ENCODE measurements around the gene ZDHHC8. TPM values are rescaled to one million over a fixed set of nuclear protein-coding genes. Genes with fewer than 3 reads are reported as not detected.
A peak's percentile ranks its signal among the peaks of the same experiment; 100 is the strongest.

Gene ZDHHC8
- total and polyA plus RNA-seq, 10 of the 15 experiments (the other 5 are each of a cell fraction or from before 2014, with no cell fraction given), result 0.03 to 46.3 (median 5.3) TPM

DNA sequence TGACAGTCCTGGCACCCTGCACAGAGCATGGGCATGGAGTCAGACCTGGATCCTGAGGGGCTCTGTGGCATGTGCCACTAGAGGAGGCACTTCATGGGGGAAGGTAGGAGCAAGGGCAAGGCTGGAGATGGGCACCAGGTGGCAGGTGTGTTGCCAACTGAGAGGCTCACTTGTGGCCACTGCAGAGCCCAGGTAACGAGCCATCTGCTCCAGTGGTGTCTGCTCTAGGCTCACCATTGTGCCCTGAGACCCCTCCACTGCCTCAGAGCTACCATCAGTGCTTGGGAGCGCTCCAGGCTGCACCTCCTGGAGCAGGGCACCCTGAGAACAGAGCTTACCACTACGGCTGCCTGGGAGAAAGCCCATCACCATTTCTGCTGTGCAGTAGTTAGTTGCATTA is 1.3 kb upstream of the ZDHHC8 start:
- DNase-seq (ENCODE audit: low read depth, low spot score) (no peak), FAIRE-seq (no peak), ATAC-seq (peak; percentile 8; the same call in 2 of the 3 replicates)
- Histone ChIP-seq H3K4me1 (ENCODE audit: control insufficient read depth, insufficient read depth, low read length) (peaks cover 12% of the 10 kb centered on the region), H4K20me1 (ENCODE audit: control insufficient read depth, insufficient read depth) (no peaks in the 10 kb centered on the region), H3K27me3 (replicated peaks in 1 of 2; ENCODE audit: control insufficient read depth in 2 of 2, insufficient read depth in 2 of 2, low read length in 1 of 2) (no peaks in the 10 kb centered on the region), H3K4me2 (ENCODE audit: control insufficient read depth, insufficient read depth) (peak overlapping the region; percentile 74; the same call in 1 of the 2 replicates), H3K36me3 (ENCODE audit: control insufficient read depth in 2 of 2, insufficient read depth in 2 of 2, low read length in 1 of 2) (peaks cover 15 to 17% of the 10 kb centered on the region in 2 experiments; a peak in 3 of 4 replicates), H3K9ac (ENCODE audit: control insufficient read depth, insufficient read depth, low read length) (no peak overlapping the region), H3K4me3 (no peak overlapping the region), H2AFZ (ENCODE audit: control insufficient read depth, low read depth, low read length) (no peak overlapping the region), H3K9me3 (replicated peaks; ENCODE audit: control insufficient read depth, insufficient read depth, low read length) (no peaks in the 10 kb centered on the region), H3K79me2 (ENCODE audit: control insufficient read depth, insufficient read depth, low read length) (peaks cover 7% of the 10 kb centered on the region), H3K27ac (ENCODE audit: control insufficient read depth, insufficient read depth) (no peak overlapping the region)
- in situ Hi-C loops (cut with MboI) (no loop called here), intact Hi-C loops (cut with micrococcal nuclease; ENCODE audit: unreplicated experiment) (no loop called here)
- TF ChIP-seq TARDBP (IDR thresholded peaks at IDR 0.05; ENCODE audit: borderline replicate concordance) (no peak), RELA (IDR thresholded peaks at IDR 0.05; ENCODE audit: borderline replicate concordance, partially characterized antibody) (no peak), IRF4 (IDR thresholded peaks at IDR 0.05; ENCODE audit: low read depth, low read length) (no peak), FOXK2 (IDR thresholded peaks at IDR 0.05) (no peak), BHLHE40 (IDR thresholded peaks at IDR 0.05; ENCODE audit: borderline replicate concordance in 1 of 2, low read depth in 2 of 2, low read length in 1 of 2) (no peak)
- TF ChIP-seq, protein P1, sequence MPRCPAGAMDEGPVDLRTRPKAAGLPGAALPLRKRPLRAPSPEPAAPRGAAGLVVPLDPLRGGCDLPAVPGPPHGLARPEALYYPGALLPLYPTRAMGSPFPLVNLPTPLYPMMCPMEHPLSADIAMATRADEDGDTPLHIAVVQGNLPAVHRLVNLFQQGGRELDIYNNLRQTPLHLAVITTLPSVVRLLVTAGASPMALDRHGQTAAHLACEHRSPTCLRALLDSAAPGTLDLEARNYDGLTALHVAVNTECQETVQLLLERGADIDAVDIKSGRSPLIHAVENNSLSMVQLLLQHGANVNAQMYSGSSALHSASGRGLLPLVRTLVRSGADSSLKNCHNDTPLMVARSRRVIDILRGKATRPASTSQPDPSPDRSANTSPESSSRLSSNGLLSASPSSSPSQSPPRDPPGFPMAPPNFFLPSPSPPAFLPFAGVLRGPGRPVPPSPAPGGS (IDR thresholded peaks at IDR 0.05; ENCODE audit: borderline replicate concordance, insufficient read depth, low read depth, low read length, poor library complexity, severe bottlenecking), result no peak
- TF ChIP-seq, protein P2, sequence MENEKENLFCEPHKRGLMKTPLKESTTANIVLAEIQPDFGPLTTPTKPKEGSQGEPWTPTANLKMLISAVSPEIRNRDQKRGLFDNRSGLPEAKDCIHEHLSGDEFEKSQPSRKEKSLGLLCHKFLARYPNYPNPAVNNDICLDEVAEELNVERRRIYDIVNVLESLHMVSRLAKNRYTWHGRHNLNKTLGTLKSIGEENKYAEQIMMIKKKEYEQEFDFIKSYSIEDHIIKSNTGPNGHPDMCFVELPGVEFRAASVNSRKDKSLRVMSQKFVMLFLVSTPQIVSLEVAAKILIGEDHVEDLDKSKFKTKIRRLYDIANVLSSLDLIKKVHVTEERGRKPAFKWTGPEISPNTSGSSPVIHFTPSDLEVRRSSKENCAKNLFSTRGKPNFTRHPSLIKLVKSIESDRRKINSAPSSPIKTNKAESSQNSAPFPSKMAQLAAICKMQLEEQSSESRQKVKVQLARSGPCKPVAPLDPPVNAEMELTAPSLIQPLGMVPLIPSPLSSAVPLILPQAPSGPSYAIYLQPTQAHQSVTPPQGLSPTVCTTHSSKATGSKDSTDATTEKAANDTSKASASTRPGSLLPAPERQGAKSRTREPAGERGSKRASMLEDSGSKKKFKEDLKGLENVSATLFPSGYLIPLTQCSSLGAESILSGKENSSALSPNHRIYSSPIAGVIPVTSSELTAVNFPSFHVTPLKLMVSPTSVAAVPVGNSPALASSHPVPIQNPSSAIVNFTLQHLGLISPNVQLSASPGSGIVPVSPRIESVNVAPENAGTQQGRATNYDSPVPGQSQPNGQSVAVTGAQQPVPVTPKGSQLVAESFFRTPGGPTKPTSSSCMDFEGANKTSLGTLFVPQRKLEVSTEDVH (IDR thresholded peaks at IDR 0.05; ENCODE audit: low read depth, partially characterized antibody), result no peak
- TF ChIP-seq, protein P3, sequence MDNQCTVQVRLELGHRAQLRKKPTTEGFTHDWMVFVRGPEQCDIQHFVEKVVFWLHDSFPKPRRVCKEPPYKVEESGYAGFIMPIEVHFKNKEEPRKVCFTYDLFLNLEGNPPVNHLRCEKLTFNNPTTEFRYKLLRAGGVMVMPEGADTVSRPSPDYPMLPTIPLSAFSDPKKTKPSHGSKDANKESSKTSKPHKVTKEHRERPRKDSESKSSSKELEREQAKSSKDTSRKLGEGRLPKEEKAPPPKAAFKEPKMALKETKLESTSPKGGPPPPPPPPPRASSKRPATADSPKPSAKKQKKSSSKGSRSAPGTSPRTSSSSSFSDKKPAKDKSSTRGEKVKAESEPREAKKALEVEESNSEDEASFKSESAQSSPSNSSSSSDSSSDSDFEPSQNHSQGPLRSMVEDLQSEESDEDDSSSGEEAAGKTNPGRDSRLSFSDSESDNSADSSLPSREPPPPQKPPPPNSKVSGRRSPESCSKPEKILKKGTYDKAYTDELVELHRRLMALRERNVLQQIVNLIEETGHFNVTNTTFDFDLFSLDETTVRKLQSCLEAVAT (IDR thresholded peaks at IDR 0.05), result no peak
- TF ChIP-seq, protein P4, sequence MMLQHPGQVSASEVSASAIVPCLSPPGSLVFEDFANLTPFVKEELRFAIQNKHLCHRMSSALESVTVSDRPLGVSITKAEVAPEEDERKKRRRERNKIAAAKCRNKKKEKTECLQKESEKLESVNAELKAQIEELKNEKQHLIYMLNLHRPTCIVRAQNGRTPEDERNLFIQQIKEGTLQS (IDR thresholded peaks at IDR 0.05; ENCODE audit: borderline replicate concordance, extremely low read depth, low read depth, low read length), result no peak
- no TSS peak for BruUV-seq (replicated peaks)
- ChIA-PET POLR2A (no interaction called here), SMC1A (ENCODE audit: uncharacterized antibody, unreplicated experiment) (interaction anchor here (1.5 kb wide), 1 partner anchor 12 kb away, joined by 5 read pairs; no protein-coding TSS in a partner anchor), CTCF (interaction anchor here (1.0 to 2.1 kb wide), 2 partner anchors 9 to 161 kb away, joined by 4 to 7 read pairs; no protein-coding TSS in a partner anchor), RAD21 (ENCODE audit: unreplicated experiment) (interaction anchor here (0.6 kb wide), 1 partner anchor 168 kb away, joined by 3 read pairs; no protein-coding TSS in a partner anchor)
- WGBS (ENCODE audit: insufficient coverage, insufficient replicate concordance, low lambda C conversion rate, missing lambda C conversion rate), result 67% methylated on average over 3 of the region's 3 CpGs

Data from GM12878 (cell line).